Measurements from ENCODE around the gene BLOC1S6. TPM values are rescaled to one million over a fixed set of nuclear protein-coding genes. Genes with fewer than 3 reads are reported as not detected.

Gene BLOC1S6
- total RNA-seq, 4 donors from 2014 or later, result 26.6 to 41.7 (median 30.0) TPM

GRCh38 chr15:45641374-45641781 is 54.2 kb downstream of the BLOC1S6 start:
- H3K4me3 ChIP-seq, result no peak overlapping the region
- H3K36me3 ChIP-seq, result no peaks in the 10 kb centered on the region
- TF ChIP-seq CTCF (IDR thresholded peaks at IDR 0.05) (no peak), POLR2AphosphoS5 (IDR thresholded peaks at IDR 0.05) (peak in 2 of 3 donors; percentile 40 to 65)
- H3K9me3 ChIP-seq, result no peaks in the 10 kb centered on the region
- H3K4me1 ChIP-seq, result peaks cover 84% of the 10 kb centered on the region
- 12% methylated on average over 1 of the region's 1 CpG for WGBS
- peak in 1 of 2 donors; percentile 74 for DNase-seq (ENCODE audit: low spot score in 2 of 2)
- H3K27ac ChIP-seq, result peak overlapping the region; percentile 83
- H3K27me3 ChIP-seq, result no peaks in the 10 kb centered on the region

- H3K9me3 ChIP-seq, result no peaks in the 10 kb centered on the region
- no peaks in the 10 kb centered on the region for H3K36me3 ChIP-seq
- WGBS, result 48% methylated on average over 7 of the region's 7 CpGs
- no peak overlapping the region for H3K4me3 ChIP-seq
- H3K27me3 ChIP-seq, result no peaks in the 10 kb centered on the region
- peaks cover 77% of the 10 kb centered on the region for H3K4me1 ChIP-seq
- TF ChIP-seq POLR2A (IDR thresholded peaks at IDR 0.05) (no peak), CTCF (IDR thresholded peaks at IDR 0.05) (no peak), EP300 (IDR thresholded peaks at IDR 0.05) (no peak)
- DNase-seq (ENCODE audit: low spot score in 2 of 2), result no peak
- H3K27ac ChIP-seq, result peak overlapping the region; percentile 83
Observed at GRCh38 chr15:45641999-45642932, 55.1 kb downstream of the BLOC1S6 start.

GRCh38 chr15:45644437-45644836 is 57.3 kb downstream of the BLOC1S6 start:
- no peak for TF ChIP-seq EP300 (IDR thresholded peaks at IDR 0.05)
- no peak for TF ChIP-seq POLR2AphosphoS5 (IDR thresholded peaks at IDR 0.05)
- TF ChIP-seq POLR2A (IDR thresholded peaks at IDR 0.05), result no peak
- no peak for TF ChIP-seq CTCF (IDR thresholded peaks at IDR 0.05)
- H3K4me3 ChIP-seq, result no peak overlapping the region
- DNase-seq (ENCODE audit: low spot score in 2 of 2), result no peak
- 36% methylated on average over 2 of the region's 2 CpGs for WGBS
- no peaks in the 10 kb centered on the region for H3K36me3 ChIP-seq
- peaks cover 64% of the 10 kb centered on the region for H3K4me1 ChIP-seq
- no peak overlapping the region for H3K27ac ChIP-seq
- H3K9me3 ChIP-seq, result no peaks in the 10 kb centered on the region
- no peaks in the 10 kb centered on the region for H3K27me3 ChIP-seq

GRCh38 chr15:45645026-45645980 is 58.1 kb downstream of the BLOC1S6 start:
- 57% methylated on average over 9 of the region's 9 CpGs for WGBS
- TF ChIP-seq EP300 (IDR thresholded peaks at IDR 0.05), result no peak
- Histone ChIP-seq H3K4me1 (peaks cover 60% of the 10 kb centered on the region), H3K4me3 (no peak overlapping the region), H3K36me3 (no peaks in the 10 kb centered on the region), H3K27ac (peak overlapping the region; percentile 14), H3K9me3 (no peaks in the 10 kb centered on the region), H3K27me3 (no peaks in the 10 kb centered on the region)
- DNase-seq (ENCODE audit: low spot score in 2 of 2), result no peak

- WGBS, result 85% methylated on average over 3 of the region's 3 CpGs
- Histone ChIP-seq H3K27me3 (no peaks in the 10 kb centered on the region), H3K36me3 (no peaks in the 10 kb centered on the region), H3K9me3 (no peaks in the 10 kb centered on the region), H3K4me3 (no peak overlapping the region), H3K27ac (no peak overlapping the region), H3K4me1 (peaks cover 51% of the 10 kb centered on the region)
- TF ChIP-seq CTCF (IDR thresholded peaks at IDR 0.05) (no peak), POLR2A (IDR thresholded peaks at IDR 0.05) (no peak), POLR2AphosphoS5 (IDR thresholded peaks at IDR 0.05) (no peak), EP300 (IDR thresholded peaks at IDR 0.05) (no peak)
- no peak for DNase-seq (ENCODE audit: low spot score in 2 of 2)
Observed at GRCh38 chr15:45646220-45646619, 59.0 kb downstream of the BLOC1S6 start.

All from suprapubic skin (tissue), 4 donors.